Activated CD4-positive, alpha-beta T cell treated with anti-CD3 and anti-CD28 coated beads for 4 hours (primary cell): ENCODE measurements around the gene TRPM2.

Source experiments
- DNase-seq, 2 donors: peaks; one replicate each; pipeline ENCODE4 v3.0.0-alpha.2; 2020

The TRPM2 gene

DNA sequence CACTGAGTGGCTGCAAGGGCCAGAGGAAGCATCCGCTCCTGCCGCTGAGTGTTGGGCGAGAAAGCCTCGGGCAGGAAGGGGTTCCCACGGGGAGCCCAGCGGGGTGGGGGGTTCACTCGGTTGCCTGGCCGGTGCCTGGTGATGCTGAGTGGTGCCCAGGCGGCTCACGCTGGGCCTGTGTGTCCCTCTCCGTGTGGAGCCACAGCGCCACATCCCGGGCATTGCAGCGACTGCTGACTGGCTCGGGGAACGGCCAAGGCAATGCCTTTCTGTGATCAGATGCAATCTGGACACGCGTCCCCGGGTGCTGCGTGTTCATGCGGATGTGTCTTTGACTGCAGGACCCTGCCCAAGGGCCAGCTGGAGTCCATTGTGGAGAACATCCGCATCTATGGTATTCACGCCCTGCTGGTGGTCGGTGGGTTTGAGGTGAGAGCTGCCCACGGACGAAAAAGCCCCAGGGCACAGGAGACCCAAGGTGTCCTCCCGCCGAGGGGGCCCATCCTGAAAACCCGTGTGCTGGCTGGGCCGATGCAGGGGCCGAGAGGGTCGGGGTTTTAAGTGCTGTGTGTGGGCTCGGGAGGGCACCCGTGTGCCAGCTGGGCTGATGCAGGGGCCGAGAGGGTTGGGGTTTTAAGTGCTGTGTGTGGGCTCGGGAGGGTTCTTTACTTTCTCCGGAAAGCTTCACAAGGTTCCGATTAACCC is 30.6 kb upstream of the TRPM2 start:
- no peak for DNase-seq

DNA sequence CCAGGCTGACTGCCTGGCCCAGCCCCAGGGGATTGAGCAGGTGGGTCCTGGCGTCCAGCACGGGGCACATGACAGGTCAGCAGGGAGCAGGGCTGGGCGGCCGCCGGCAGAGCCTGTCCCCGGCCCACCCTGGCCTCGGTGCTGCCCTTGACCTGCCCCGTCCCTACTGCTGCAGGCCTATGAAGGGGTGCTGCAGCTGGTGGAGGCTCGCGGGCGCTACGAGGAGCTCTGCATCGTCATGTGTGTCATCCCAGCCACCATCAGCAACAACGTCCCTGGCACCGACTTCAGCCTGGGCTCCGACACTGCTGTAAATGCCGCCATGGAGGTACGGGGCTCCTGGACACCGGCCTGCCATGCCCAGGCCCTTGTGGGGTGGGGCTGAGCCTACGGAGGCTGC is 29.8 kb upstream of the TRPM2 start:
- no peak for DNase-seq

DNA sequence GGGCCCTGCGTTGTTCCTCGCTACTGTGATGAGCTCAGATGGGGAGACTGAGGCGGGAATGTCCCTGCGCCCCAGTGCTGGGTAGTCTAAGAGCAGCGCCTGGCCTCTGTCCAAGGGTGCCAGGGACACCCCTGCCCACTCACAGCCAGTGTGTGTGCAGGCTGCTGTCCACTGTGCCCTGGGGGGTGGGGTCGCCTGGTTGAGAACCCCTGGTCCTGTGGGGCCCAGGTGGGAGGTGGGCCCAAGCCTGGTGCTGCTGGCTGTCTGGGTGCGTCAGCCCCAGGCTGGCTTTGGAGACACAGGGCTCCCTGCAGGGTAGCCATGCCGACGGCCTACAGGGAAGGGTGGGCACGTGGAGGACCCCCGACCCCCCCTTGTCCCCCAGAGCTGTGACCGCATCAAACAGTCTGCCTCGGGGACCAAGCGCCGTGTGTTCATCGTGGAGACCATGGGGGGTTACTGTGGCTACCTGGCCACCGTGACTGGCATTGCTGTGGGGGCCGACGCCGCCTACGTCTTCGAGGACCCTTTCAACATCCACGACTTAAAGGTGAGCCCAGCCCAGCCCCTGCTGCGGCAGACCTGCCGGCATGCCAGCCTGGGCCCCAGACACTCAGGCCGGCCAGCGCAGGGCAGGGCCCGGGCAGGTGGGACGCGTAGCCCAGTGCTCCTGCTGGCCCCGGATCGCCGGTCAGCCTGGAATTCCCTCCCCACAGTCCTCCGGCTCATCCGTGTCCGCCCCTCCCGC is 29.1 kb upstream of the TRPM2 start:
- no peak for DNase-seq

DNA sequence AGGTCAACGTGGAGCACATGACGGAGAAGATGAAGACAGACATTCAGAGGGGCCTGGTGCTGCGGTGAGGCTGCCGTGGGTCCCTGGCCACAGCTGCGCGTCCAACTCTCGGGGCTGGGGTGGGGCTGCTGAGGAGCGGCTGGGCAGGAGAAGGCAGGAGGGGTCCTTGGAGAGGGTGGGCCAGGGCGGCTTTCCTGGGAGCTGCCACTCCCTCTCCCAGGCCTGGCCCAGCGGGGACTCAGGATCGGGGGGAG is 28.6 kb upstream of the TRPM2 start:
- DNase-seq, result no peak

DNA sequence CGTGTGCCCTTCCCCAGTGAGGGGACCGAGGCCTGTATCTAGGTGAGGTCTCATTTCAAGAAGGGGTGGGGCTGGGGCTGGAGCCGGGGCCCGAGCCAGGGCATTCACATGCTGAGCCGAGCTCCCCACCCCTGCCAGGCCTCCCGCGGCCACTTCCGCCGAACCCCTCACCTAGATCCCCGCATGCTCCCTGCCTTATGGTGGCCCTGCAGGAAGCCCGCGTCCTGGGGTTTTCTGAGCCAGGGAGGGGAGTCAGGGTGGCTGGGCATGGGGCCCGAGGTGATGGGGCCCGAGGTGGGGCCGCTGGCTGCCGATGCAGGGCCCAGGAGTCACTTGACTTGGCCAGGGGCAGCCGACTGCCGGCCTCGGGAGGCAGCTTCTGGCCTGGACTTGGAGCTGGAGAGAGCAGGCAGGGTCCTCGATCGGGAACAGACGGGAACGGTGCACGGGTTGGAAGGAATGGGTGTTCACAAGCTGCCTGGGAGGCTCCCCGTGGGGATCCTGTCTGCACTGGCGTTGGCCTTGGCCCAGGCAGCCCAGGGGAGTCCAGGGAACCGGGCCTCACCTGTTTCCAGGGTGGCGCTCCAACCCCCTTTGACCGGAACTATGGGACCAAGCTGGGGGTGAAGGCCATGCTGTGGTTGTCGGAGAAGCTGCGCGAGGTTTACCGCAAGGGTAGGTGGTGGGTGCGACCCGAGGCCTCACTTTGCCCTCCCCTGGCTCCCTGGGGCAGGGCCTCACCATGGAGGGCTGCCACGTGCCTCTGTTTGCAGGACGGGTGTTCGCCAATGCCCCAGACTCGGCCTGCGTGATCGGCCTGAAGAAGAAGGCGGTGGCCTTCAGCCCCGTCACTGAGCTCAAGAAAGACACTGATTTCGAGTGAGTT is 27.8 kb upstream of the TRPM2 start:
- DNase-seq, result no peak

DNA sequence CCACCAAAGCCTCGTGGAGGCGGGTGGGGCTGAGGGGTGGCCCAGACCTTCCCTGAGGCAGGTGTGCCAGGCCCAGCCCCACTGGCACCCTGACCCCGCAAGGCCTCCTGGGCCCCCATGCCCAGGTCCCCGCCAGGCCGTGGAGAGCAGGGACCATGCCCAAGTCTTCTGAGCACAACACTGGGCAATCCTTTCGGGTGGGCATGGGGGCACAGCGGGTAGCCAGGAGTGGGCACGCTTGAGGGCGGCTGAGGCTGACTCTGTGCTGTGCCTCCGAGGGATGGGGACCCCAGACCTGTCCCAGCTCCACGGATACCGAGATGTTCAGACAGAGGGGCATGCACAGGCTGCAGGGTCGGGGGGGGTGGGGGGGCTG is 27.2 kb upstream of the TRPM2 start:
- DNase-seq, result no peak

DNA sequence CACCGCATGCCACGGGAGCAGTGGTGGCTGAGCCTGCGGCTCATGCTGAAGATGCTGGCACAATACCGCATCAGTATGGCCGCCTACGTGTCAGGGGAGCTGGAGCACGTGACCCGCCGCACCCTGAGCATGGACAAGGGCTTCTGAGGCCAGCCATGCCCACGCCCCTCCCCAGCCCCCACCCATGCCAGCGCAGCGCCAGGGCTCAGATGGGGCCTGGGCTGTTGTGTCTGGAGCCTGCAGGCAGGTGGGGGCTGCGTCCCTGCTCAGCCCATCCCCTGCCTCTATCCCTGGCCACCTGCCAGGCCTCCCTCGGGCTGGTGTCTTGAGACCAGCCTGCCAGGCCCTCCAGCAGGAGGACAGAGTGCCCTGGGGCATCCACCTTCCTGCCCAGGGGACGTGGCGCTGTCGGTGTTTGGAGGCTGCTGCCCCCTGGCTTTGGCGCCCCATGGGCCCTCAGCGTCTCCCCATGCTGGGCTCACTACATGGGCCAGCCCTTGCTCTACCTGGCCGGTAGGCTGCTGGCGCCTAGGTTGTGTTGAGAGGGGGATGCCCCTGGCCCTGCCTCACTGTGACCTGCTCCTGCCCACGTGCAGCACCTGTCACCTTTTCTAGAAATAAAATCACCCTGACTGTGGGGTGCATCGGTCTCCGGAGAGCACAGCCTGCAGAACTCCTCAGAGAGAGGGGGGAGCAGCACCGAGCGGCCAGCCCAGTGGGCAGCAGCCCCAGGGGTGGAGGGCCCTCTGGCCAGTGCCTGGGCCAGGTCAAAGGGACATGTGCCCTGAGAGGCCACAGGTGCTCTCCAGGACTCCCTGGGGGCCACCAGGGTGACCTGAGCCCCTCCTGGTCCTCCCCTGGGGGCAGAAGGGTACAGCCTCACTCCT is 26.5 kb upstream of the TRPM2 start:
- no peak for DNase-seq

DNA sequence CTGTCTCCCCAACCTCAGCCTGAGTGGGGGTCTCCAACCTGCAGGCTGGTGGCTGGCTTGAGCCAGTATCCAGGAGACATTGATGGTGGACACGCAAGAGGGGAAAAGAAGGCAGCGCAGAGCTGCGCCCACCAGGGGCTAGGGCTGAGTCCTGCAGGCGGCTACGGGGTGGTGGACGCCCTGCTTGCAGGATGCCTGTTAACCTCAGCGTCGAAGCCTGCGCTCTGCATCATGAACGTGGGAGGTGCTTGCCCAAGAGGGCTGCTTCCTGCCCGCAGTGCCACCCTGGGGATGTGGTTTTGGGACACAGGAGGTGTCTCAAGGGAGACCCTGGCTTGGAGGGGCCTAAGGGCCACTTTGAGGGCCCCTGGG is 25.8 kb upstream of the TRPM2 start:
- DNase-seq, result no peak

DNA sequence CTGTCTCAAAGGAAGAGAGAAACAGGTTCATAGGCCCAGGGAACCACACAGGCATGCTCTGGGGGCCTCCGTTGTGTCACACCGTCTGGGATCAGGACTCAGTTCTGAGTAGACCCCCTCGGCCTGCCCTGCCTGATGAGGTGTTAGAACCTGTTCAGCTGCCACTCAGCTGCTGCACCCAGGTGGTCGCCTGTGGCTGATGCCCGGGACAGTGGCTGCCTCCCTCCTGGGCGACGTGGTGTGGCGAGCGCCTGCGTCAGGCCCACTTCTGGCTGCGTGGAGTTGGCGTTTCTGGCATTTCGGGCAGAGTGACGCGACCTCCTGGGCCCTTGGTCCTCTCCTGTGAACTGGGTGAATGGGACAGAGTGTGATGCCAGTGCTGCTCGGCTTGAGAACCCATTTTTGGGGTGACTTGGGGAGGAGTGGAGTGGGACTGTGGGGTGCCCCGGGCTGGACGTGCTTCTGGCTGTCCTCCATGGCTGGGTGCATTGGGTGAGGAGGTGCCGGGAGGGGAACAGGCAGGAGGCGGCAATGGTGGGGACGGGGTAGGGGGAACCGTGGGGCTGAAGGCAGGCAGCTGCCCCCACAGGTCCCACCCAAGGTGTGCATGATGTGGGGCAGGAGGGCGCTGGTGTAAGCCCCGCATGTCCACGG is 25.1 kb upstream of the TRPM2 start:
- no peak for DNase-seq

DNA sequence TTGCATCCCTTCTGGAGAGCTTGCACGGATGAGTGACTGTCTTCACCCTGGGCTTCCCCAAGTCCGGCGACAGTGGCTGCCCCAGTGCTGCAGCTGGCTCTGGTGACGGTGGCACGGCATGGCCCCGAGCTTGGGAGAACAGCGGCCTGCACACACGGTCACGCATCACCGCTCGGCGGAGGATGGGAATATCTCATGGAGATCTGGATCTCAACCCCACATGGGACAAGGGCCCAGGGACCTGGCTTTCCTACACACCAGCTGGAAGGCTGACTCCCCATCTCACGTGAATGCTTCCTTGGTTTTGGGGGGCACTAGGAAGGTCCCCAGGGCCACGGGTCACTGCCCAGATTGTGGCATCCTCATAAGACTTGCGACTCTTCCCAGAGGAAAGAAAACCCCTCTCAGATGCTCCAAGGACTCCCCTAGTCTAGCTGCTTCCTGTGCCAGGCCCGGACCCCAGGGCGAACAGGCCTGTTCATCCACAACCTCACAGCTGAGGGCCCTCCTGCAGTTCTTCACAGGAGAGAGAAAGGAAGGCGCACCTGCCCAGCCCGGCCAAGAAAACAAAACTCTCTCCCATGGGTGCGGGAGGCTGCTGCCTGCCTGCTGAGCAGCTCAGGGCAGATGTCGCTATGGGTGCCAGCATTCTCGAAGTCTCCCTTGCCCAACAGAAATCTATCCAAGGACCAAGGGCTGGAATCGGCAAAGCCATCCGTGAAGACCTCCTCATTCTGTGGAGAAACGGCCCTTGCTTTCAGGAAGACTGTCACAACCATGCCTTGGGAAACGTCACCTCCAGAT is 24.1 kb upstream of the TRPM2 start:
- DNase-seq, result no peak

DNA sequence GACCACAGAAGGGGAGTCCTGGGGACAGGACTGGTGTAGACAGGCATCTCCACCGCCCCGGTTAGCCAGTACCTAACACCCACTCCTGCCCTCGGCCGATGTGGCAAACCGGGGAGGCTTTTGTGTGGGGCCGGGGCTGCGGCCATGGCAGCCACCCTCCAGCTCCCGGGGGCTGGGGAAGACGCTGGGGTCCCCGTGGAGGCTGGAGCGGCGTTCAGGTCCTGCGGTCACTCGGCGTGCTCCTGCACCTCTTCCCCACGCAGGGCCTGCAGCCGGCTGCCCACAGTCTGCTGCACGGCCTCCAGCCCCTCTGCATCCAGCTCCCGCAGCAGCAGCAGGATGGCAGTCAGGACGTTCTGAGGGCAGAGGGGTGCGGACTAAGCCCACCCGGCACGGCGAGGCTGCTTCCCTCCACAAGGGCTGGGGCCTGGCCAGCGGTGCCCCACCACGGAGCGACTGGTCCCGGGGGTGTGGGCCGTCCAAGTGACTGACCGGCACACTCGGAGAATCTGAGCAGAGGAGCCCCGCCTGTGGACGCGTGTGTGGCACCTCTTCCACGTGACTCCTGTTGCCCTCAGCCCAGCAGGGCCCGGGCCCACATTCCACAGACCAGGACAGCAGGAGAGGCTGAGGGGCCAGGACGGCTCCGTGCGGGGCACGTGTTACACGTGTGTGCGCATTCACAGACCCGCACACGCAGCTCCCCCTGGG is 23.3 kb upstream of the TRPM2 start:
- no peak for DNase-seq

DNA sequence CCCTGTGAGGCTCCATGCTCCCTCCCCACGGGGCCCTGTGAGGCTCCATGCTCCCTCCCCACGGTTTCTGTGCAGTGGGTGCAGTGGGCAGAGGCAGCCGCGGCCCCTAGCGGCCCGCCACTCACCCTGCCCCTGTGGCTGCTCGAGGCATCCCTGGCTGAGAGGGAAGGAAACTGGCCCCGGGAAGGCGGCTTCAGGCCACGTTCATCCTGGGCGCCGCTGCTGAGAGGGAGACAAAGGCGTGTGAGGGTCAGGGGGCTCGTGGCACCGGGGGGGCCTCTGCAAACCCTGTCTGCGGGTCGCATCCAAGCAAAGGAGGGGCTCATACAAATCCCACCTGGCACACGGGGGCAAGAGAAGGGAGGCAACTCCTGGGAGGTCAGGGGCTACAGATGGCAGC is 22.7 kb upstream of the TRPM2 start:
- no peak for DNase-seq

DNA sequence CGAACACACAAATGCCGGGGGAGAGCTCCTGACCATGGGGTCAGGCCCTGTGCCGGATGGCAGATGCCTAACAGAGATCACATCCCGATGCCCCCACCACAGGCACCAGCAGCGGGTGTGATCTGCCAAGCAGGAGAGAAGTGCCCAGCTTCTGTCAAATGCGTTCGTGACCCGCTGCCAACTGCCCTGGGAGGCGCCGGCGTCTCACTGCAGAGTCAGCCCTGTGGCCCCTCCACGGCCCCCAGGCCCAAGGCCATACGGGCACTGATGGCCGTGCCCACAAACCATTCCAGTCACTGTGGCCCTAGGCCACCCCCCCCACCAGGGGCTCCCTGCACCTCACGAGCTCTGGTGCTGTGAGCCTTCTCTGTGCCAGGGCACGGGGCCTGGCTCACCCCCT is 22.2 kb upstream of the TRPM2 start:
- no peak for DNase-seq

DNA sequence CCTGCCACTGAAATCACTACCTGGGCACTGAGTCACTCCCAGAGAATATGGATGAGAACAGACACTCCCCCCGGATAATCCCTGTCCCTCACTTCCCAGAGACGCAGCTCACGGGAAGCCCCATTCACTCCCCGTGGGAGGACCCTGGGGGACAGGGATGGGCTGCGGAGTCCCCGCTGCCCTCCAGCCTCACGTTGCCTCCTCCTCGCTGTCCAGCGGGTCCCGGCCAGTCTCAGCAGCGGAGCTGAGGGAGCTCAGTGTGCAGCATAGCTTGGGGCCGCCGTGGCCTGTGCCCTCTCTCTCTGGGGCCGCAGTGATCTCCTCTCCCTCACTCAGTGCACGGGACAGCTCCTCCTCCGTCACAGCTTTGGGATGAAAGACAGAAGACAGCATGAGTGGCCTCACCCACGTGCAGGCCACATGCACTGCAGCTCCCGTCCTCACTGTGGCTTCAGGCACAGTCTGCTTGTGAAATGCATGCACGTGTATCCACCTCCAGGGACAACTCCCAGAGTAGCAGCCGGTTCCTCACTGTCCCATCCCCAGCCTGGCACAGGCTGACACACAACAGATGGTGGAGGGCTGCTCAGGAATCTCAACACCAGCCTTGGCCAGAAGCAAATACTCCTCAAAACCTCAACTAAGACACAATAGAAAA is 21.6 kb upstream of the TRPM2 start:
- DNase-seq, result no peak

DNA sequence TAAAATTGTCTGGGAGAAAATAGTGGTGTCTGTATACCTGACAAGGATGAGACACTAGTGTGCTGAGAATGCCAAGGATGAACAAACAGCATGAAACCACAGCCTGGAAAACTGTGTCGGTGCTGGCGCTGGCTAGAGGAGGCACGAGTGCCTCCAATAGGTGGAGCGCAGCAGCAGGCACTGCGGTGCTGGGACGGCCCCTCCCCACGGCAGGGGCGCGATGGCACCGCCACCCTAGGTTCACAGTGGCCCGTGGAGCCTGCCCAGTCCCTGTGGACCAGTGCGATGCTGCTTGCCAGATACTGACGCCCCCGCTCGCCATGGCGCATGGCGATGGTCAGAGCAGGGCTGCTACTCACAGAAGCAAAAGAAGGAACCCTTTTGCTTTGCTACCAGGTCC is 21.0 kb upstream of the TRPM2 start:
- DNase-seq, result no peak

DNA sequence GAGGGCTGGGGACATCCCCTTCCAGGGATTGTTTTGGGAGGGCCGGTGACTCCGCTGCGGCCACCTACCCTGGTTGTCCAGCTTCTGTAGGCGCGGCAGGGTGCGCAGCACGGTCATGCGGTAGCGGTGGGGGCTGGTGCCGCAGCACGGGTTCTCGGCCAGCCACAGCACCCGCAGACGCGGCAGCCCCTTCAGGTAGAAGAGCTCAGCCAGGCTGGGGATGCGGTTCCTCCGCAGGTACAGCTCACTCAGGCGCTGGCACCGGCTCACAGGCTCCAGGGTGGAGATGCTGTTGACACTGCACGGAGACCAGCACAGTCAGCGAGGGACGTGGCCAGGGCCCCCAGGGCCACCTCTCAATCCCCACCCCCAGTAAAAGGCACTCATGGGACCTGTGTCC is 20.5 kb upstream of the TRPM2 start:
- DNase-seq, result no peak

DNA sequence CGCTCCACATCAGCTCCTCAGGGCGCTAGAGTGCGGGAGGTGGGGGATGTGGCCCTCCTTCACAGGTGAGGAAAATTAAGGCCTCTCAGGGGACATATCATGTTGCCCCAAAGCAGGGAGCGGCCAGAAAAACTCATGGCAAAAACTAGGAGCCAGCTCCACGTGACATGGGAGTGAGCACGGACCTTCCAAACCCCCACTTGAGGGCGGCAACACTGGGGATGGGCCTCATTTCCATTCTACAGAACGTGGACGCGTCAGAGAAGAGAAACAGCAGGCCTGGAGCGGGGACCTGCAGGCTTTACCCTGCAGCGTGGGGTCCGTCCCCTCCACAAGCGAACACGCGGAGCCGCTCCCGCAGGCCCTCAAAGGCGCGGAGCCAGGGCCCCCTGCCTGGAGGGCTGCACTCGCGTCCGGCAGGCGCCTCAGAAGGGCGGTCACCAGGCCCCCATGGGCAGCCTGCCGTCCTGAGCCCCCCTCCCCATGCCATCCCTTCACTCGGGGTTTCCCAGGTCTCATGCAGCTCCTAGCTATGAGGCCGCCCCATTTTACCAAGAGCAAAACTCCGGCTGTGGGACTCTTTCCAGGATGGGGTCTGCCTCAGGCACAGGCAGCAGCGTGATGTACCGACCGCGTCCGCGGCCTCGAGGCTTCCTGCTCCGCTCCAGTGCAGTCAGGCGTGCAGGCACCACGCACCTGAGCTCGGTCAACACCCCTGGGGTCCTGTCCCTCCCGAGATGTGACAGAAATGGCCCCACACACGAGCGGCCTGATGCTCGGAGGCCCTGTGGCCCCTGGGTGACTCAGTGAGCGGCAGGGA is 19.7 kb upstream of the TRPM2 start:
- no peak for DNase-seq

DNA sequence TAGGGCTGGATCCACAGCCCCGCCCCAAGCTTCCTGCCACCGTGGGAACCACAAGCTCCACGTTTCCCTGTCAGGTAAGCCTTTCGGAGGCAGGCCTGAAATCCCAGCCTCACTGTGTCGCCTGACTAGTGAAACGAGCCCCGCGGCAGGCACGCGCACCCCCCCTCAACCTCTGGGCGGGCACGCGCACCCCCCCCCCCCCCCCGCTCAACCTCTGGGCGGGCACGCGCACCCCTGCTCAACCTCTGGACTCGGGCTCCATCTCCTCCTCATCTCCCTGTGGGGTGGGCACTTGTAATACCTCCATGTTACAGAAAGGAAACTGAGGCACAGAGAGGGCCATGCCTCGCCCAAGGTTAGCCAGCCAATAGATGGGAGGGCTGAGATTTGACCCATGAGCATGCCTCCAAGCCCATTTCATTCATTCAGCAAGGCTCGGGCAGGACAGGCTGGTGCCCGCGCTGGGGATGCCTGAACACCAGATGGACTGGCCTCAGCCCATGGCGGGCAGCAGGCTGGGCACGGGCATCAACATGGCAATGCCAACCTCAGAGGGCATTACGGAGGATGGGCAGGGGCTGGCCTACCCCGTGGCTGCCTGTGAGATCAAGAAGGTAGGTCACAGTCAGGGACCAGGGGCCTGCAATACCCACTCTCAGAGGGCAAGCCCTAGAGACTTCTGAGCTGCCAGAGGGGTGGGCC is 18.9 kb upstream of the TRPM2 start:
- no peak for DNase-seq
